CD4-positive, alpha-beta T cell treated with Interleukin-10 for 1 hour (primary cell): ENCODE results near the gene RUFY3.
"Not testable (repeated sequence)": the region's sequence is repeated elsewhere in the genome, so short reads cannot be mapped to it uniquely, and the experiment has no call there.

Experiments
- DNase-seq: peaks from one replicate; pipeline ENCODE4 v3.0.0-alpha.2; 2020

RUFY3 gene

DNA sequence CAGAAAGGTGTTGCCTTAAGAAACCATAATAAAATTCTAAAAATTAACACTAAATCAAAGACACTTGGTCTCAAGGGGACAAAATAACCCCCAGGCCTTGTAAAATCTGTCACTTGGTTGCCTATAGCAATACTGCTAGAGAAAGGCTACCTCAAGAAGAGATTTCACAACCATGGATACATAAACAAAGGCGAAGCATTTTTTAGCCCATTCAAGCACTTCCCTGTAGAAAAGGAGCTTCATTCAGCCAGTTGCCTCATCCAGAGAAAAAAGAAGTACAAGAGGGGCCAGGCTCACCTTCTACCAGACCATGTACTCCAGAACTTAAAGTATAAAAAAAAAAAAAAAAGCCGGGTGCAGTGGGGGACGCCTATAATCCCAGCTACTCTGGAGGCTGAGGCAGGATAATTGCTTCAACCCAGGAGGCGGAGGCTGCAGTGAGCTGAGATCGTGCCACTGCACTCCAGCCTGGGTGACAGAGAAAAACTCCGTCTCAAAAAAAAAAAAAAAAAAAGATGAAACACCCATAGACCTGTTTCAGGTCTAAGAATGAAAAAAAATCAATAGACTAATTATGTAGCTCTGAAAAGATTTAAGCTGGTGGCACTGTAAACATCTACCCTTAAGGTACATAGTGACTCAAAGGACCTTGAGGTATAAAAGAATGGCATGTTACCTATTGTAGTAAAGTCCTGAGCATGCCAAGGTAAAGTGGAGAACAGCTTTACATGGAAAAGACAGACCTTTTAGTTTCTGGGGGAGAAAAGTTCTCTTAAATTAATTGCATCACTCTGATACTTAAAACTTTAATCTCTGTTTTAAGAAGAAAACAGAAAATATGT lies 18.0 kb downstream of the RUFY3 start:
- DNase-seq, result no peak

DNA sequence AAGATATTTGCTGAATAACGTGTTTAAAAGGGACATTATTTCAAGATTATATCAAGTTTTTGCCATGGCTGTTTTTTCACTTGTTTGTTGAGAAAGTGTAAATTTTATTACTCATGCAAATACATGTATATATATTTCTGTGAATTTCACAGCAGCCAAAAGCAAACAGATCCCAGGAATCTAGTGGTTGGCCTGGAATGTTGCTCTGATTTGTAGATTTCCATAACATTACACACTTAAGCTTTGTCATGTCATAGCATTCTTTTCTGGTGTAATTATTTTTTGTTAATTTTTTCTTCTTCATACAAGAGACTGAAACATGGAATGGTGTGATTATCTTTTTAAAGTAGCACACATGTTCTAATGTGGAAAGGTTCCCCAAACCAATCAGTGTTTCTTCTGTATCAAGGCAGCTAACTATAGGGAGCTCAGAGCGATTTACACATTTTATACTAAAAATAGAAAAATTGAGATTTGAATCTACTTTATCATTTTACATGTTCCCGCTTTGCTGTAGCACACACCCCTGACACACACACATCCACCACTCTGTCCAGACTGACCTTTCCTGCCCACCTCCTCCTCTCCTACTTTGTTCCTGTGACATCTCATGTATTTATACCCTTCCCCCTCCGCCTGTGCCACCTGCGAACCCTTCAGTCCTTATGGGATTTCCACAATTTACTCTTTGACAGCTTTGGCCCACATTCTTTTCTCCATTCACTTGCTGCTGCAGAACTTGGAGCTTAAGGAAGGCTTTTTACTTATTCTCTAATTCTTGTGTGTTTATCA lies 20.3 kb downstream of the RUFY3 start:
- DNase-seq, result no peak

DNA sequence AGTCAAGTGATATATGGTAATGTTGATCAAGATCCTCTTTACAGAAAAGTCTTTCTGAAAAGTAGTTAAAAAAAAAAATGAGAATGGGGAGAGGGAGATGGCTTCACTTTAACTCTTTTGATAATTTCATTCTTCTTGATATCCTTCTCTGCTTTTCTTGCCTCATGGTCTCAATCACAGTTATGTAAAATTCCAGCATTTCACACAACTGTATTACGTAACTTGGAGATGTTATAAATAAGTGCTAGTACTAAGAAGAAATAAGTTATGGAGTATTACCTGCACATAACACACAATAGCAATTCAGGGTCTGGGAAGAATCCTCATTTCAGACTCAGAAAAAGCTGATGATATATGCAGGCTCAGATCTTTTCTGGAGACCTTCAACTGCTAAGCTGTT lies 22.0 kb downstream of the RUFY3 start:
- no peak for DNase-seq

DNA sequence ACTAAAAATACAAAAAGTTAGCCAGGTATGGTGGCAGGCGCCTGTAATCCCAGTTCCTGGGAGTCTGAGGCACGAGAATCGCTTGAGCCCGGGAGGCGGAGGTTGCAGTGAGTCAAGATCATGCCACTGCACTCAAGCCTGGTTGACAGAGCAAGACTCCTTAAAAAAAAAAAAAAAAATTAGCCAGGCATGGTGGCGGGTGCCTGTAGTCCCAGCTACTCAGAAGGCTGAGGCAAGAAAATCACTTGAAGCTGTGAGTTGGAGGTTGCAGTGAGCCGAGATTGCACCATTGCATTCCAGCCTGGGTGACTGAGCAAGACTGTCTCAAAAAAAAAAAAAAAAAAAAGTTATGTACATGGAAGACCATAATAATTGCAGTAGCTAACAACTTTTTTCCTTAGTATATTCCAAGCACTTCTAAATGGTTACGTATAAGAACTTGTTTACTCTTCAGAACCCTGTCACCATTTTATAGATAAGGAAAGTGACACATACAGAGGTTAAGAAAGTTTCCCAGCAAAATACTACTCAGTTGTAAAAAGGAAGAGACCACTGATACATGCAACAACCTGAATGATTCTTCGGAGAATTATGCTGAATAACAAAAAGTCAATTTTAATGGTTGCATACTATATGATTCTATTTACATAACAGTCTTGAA lies 24.5 kb downstream of the RUFY3 start:
- no peak for DNase-seq

DNA sequence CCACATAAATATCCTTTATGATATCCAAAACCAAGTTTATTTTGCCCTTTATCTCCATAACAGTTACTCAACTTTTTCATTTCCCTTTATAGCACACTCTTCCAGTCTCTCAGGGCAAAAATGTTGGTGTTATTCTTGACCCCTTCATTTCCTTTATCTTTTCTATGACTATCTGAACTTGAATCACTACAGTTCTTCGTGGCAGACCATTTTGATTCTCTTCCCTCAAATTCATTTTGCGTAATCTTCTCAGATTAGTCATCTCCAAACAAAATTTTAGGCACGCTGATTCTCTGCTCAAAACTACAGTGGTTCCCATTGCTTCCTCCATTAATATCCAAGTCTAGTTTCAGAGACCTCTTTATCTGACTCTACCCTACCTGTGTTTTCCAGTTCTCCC lies 26.1 kb downstream of the RUFY3 start:
- DNase-seq, result no peak

DNA sequence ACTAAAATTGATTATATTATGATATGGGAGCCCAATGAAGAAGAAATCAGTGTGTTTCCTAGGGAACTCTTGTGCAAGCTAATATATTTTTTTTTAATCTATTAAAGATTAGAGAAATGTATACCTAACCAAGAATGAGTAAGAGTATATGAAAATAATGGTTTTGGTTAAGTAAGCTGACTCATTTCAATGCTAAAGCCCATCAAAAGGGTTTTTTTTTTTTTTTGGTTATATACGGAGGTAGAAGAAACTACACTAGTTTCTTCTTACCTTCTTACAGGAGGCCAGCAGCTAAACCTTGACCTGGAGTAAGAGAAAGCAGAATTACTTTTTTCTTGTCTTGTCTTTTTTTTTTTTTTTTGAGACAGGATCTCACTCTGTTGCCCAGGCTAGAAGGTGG lies 27.5 kb downstream of the RUFY3 start:
- no peak for DNase-seq

DNA sequence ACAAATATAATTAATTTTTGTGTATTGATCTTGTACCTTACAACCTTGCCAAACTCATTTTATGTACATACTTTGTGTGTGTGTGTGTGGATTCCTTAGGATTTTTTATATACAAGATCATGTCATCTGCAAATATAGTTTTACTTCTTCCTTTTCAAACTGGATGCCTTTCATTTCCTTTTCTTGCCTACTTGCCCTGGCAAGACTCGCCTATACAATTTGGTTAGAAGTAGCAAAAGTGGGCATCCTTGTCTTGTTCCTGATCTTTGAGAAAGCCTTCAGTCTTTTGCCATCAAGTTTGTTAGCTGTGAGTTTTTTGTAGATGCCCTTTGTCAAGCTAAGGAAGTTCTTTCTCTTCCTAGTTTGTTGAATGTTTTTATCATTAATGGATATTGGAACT lies 30.5 kb downstream of the RUFY3 start:
- no peak for DNase-seq

DNA sequence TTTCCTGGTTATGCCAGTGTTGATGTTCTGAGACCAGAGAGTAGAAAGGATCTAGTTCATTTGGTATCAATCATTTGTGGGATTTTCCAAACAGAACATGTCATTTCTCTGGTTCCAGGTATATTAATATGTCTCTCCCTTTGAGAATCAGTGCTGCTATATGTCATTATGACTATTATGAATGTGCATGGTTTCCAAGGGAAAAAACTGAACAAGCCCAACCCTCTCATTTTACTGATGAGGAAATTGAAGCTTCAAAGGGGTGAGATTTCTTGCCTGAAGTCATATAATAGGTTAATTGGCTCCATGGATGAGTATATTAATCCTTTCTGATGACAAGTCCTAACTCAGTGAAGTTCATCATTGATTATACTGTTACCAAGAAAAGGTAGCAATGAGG lies 31.9 kb downstream of the RUFY3 start:
- no peak for DNase-seq

DNA sequence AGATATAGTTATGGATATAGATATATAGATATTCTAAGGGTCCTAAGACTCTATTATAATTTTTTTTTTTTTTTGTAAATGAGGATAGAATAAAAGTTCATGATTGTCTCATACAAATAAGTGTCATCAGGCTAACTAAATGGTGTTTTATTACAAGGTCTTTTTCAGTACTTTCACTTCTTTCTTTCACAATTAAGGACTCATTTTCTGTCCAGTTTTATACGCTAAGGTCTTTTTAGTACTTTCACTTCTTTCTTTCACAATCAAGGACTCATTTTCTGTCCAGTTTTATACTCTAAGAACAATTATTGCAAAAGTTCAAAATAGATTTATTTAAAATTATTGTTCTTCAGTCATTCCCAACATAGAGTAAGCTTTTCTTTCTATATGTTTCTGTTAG lies 32.7 kb downstream of the RUFY3 start:
- no peak for DNase-seq

DNA sequence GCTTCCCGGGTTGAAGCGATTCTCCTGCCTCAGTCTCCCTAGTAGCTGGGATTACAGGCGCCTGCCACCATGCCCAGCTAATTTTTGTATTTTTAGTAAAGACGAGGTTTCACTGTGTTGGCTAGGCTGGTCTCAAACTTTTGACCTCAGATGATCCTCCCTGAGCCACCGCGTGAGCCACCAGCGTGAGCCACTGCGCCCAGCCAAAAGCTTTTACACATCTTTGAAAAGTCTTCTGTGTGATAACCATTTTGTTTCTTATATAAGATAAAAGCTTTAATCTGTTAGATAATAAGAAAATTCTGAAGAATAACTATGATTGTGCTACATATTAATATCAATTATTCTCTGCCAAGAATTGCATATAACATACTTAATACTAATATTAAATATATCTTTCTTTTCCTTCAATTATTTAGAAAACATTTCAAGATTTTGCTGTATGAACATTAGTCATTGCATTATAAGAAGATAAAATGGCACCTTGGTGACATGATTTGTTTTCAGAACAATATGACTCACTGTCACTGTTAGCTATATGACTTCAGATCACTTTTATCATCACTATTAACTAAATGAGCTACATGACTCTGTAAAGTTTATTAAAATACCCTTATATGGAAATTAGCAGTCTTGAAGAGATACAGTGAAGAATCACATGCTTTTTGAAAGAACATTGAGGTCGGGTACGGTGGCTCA lies 33.4 kb downstream of the RUFY3 start:
- no peak for DNase-seq

DNA sequence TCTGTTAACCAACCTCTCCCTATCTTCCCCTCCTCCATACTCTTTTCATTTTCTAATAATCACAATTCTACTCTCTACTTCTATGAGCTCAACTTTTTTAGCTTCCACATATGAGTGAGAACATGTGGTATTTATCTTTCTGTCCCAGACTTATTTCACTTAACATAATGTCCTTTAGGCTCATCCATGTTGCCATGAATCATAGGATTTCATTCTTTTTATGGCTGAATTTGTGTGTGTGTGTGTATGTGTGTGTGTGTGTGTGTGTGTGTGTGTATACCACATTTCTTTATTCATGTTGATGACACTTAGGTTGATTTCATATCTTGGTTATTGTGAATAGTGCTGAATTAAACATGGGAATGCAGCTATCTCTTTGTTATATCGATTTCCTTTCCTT lies 37.4 kb downstream of the RUFY3 start:
- DNase-seq, result no peak

DNA sequence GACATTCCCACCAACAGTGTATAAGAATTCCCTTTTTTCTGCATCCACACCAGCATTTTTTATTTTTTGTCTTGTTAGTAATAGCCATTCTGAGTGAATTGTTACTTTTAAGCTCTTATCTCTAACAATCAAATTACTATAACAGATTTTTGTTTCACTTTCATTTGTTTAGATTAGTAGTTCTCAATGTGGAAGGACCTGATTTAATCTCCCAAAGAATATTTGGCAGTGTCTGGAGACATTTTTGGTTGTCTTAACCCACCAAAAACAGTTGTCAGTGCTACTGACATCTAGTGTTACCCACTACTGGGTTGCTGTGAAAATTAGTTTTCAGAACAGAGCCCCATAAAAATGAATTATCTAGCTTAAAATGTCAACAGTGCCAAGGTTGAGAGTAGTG lies 37.9 kb downstream of the RUFY3 start:
- DNase-seq, result no peak

DNA sequence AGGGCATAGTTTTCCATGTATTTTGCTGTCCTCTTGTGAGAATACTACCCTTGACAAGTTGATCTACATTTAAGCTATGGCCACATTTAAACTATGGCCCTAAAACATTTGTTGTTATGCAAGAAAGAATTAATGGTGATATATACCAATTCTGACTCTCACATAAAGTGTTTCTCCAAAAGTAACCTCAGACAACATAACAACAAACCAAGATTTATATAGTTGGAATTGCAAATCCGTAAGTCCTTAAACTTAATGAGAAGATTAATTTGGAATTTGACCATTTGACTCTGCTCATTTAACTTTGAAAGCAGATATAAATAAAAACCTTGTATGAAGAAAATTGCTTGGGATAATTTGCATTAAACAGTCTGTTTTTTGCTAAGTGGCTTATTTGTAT lies 38.9 kb downstream of the RUFY3 start:
- no peak for DNase-seq

DNA sequence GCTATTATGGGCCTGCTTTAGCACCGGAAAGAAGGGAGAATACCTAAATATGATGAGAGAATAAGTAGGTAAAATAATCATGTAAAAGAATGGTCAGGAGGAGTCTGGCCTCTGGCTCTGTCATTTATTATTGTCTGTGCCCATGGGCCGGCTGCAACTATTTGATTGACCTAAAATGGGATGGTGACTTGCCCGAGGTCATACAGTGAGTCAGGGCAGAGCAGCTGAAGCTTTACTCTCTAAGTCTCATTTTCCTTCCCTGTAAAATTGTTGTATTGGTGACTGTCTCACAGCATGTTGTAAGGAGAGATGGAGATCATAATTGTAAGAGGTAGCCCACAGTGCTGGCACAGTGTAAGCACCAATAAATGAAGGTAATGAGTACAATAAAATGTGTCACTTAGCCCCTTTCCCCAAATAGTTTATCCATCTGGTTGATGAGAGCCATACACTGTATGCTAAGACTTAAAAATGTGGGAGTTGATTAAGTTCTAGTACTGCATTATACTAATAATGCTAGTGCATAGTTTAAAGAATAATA lies 39.6 kb downstream of the RUFY3 start:
- no peak for DNase-seq

DNA sequence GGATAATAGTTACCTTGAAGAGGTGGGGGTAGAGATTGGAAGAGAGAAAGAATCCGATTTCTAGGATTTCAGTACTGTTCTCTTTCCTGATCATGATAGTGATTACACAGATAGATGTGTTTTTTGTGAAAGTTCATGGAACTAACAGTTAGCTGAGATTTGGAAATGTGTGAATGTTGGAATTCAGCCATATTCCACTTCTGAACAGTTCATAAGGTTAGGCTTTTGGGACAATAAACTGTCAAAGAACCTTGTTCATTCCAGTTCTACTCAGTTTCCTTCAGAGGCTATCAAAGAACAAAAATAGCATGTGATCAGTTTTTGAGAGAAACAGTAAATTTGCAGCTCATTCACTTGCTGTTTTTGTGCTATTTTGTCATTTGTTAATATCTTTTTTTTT lies 43.6 kb downstream of the RUFY3 start:
- DNase-seq, result no peak

DNA sequence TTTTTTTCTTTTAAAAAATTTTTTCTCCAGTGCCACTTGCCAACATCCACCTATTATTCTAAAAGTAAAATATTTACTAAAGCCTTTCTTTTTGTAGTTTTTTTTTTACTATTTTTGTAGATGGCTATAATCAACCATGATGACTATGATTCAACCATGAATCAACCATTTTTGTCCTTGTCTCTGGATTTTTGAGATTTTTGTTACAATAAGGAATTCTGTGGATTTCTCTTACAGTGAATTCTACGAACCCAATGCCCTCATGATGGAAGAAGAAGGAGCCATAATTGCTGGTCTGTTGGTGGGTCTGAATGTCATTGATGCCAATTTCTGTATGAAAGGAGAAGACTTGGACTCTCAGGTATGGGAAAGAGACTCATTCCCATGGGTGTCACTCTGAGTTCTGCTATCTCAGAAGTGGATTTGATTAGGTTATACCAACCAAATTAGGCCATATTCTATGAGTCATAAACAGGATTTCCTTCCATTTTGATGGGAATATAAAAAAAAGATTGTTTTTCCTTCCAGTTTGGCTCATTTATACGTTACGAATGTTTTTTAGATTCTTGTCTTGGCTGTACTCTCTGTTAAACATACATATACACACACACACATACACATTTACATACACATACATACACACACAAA lies 46.7 kb downstream of the RUFY3 start:
- no peak for DNase-seq

DNA sequence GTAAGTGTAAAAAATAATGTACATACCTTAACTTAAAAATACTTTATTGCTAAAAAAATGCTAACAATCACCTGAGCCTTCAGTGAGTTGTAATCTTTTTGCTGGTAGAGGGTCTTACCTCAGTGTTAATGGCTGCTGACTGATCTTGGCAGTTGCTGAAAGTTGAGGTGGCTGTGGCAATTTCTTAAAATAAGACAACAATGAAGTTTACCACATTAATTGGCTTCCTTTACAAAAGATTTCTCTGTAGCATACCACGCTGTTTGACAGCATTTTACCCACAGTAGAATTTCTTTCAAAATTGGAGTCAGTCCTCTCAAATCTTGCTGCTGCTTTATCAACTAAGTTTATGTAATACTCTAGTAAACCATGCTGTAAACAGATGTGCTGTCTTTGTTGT lies 47.6 kb downstream of the RUFY3 start:
- not testable (repeated sequence) for DNase-seq

DNA sequence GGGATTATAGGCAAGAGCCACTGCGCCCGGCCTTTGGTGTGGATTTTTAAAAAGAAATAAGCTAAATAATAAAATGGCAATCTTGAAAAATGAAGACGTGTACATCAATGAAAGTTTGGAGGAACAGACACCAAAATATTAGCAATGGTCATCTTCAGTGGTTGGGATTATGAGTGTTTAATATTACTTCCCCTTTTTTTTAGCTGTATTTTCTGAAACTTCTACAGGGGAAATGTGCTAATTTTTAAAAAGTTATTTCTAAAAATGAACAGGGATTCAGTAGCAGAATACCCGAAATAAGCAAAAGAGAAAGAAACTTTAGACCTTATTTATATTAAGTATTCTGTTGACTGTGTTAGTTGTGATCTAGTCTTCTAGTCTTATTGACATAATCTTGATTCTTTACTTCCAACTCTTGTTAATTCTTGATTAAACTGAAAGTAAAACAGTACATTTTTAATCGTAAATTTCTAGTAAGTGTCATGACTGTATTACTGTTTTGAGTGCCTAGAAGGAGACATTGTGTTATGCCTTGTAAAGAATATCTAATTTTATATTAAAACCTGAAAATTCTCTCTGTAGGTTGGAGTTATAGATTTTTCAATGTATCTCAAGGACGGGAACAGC lies 51.3 kb downstream of the RUFY3 start:
- no peak for DNase-seq

DNA sequence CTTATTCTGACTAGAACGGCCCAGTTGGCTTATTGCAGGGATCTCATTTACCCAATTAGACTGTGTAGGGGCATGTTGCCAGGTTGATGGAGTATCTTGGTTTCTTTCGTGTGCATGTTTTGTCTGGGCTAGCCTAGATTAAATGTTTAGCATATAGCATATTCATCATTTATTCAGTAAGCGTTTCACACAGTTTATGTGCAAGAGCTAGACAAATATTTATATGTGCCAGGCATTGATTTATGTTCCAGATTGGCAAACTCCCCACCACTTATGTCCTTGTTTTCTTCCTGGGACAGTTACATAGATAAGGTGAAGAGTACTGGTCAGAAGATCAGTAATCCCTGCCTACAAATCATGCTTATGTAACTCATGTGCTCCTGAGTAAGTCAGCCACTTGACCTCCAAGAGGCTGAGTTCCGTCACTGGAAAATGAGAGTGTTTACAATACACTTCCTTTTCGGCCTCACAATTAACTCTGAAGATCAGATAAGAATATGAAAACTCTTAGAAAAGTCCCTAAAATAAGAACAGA lies 57.2 kb downstream of the RUFY3 start:
- no peak for DNase-seq

DNA sequence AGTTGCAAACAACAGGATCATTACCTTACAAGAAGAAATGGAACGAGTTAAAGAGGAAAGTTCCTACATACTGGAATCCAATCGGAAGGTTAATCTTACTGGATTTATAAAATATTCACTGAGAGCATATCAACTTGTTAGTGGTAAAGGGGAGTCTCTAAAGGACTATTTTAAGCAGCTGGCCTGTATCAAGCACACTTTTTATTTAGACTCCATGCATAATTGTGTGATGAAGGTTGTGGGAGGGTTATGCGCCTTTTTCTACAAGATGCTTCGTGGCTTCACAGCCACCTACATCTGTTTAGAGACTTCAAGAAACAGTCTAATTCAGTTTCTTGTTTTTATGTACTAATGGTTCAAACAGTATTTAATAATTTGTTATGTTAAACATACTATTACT lies 61.3 kb downstream of the RUFY3 start:
- DNase-seq, result no peak

DNA sequence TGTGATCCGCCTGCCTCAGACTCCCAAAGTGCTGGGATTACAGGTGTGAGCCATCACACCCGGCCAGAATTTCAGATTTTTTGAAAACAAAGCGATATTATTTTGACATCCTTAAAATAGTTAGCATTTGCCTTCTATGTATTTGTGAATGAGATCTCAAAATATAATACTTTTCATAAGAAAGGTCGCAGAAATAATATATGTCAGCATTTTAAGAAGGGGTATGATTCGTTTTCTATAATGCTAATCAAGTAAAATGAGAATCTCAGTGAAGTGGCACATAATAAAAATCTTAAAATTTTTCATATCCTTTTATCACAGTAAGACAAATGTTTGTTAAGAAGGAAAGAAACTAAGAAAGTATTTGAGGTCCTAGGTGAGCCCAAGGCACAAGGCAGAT lies 65.7 kb downstream of the RUFY3 start:
- no peak for DNase-seq

DNA sequence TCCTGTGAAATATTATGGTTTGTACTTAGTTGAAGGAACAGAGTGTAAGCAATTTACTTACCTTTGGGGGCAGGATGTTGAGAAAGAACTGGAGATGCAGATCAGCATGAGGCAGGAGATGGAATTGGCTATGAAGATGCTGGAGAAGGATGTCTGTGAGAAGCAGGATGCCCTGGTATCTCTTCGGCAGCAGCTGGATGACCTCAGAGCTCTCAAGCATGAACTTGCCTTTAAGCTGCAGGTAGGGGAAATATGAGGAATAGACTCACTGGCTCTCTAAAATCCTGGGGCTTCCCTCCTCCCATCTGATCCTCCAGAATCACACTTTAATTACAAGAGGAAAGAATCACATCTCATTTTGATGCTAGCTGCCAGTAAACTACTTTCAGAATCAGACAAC lies 67.0 kb downstream of the RUFY3 start:
- no peak for DNase-seq
